ENCODE results near the gene UST.
"Not testable (repeated sequence)": the region's sequence is repeated elsewhere in the genome, so short reads cannot be mapped to it uniquely, and the experiment has no call there.

The UST gene

DNA sequence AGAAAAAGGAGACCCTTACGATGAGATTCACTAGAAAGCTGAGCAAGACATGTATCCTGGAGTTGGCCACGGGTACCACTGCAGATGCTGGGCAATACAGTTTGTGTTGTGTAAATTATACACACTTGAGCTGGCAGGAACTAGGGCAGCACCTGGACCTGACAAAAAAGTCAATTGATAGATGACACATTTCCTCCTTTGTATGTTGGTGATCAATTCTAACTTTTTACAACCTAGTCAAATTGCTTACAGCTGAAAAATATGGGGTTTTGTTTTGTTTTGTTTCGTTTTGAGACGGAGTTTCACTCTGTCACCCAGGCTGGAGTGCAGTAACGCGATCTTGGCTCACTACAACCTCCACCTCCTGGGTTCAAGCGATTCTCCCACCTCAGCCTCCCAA lies 108.9 kb downstream of the UST start:
- Histone ChIP-seq H3K9ac (ENCODE audit: low read length) (no peak overlapping the region), H2BK15ac (ENCODE audit: low read depth, poor library complexity, severe bottlenecking) (no peak overlapping the region)
- WGBS, result 98% methylated on average over 2 of the region's 7 CpGs

GRCh38 chr6:148857798-148858390 lies 111.1 kb downstream of the UST start:
- Histone ChIP-seq H3K9me3 (ENCODE audit: control insufficient read depth, low read length) (no peaks in the 10 kb centered on the region), H3K23ac (ENCODE audit: low read length in 2 of 2) (no peak overlapping the region), H3K4ac (ENCODE audit: low read depth in 1 of 2, low read length in 2 of 2) (no peak overlapping the region), H3K79me1 (replicated peaks; ENCODE audit: low read length, poor library complexity, severe bottlenecking) (peaks cover 7% of the 10 kb centered on the region), H4K8ac (ENCODE audit: low read length) (no peak overlapping the region), H3K18ac (ENCODE audit: low read depth in 1 of 2, low read length in 2 of 2) (no peak overlapping the region), H2AFZ (ENCODE audit: low read depth, low read length) (no peak overlapping the region), H2BK5ac (ENCODE audit: low read depth, low read length, poor library complexity, severe bottlenecking) (no peak overlapping the region), H2BK15ac (ENCODE audit: low read depth, poor library complexity, severe bottlenecking) (no peak overlapping the region), H3K27me3 (ENCODE audit: control insufficient read depth in 1 of 2, insufficient read depth in 1 of 2, low read length in 2 of 2) (peaks cover 0 to 9% of the 10 kb centered on the region in 2 experiments), H2BK12ac (ENCODE audit: low read length in 2 of 2) (peak overlapping the region in 1 of 2 experiments; percentile 41), H2AK5ac (ENCODE audit: low read length, severe bottlenecking) (no peak overlapping the region), H3K14ac (ENCODE audit: low read length in 2 of 2) (no peak overlapping the region), H3K9ac (ENCODE audit: low read length) (no peak overlapping the region), H3K27ac (ENCODE audit: low read length, poor library complexity, severe bottlenecking) (no peak overlapping the region), H3K36me3 (ENCODE audit: control insufficient read depth in 1 of 2, insufficient read depth in 2 of 2, low read depth in 1 of 2, low read length in 2 of 2) (no peaks in the 10 kb centered on the region), H3K4me1 (ENCODE audit: control insufficient read depth, insufficient read depth, low read depth, low read length) (peaks cover 3% of the 10 kb centered on the region), H4K91ac (ENCODE audit: low read length) (no peak overlapping the region), H3K4me3 (ENCODE audit: insufficient read depth in 1 of 2, low read depth in 1 of 2, low read length in 2 of 2) (no peak overlapping the region), H3K4me2 (ENCODE audit: low read length, poor library complexity, severe bottlenecking) (no peak overlapping the region), H2BK120ac (ENCODE audit: low read depth, low read length) (no peak overlapping the region)
- 7% methylated on average over 1 of the region's 3 CpGs for WGBS
- DNase-seq, result peak; percentile 91

More for the DNA sequence above, 108.9 kb downstream of the UST start:
- H3K14ac ChIP-seq (ENCODE audit: low read length in 2 of 2), result no peak overlapping the region
- no peak overlapping the region for H3K4me2 ChIP-seq (ENCODE audit: low read length, poor library complexity, severe bottlenecking)
- H3K27me3 ChIP-seq (ENCODE audit: control insufficient read depth in 1 of 2, insufficient read depth in 1 of 2, low read length in 2 of 2), result peaks cover 0 to 9% of the 10 kb centered on the region in 2 experiments
- H3K4ac ChIP-seq (ENCODE audit: low read depth in 1 of 2, low read length in 2 of 2), result no peak overlapping the region
- H2AFZ ChIP-seq (ENCODE audit: low read depth, low read length), result no peak overlapping the region
- H3K4me3 ChIP-seq (ENCODE audit: insufficient read depth in 1 of 2, low read depth in 1 of 2, low read length in 2 of 2), result no peak overlapping the region
- peaks cover 3% of the 10 kb centered on the region for H3K4me1 ChIP-seq (ENCODE audit: control insufficient read depth, insufficient read depth, low read depth, low read length)
- no peak overlapping the region for H2BK12ac ChIP-seq (ENCODE audit: low read length in 2 of 2)
- no peaks in the 10 kb centered on the region for H3K36me3 ChIP-seq (ENCODE audit: control insufficient read depth in 1 of 2, insufficient read depth in 2 of 2, low read depth in 1 of 2, low read length in 2 of 2)
- no peak for DNase-seq
- H3K23ac ChIP-seq (ENCODE audit: low read length in 2 of 2), result no peak overlapping the region
- peaks cover 8% of the 10 kb centered on the region for H3K79me1 ChIP-seq (replicated peaks; ENCODE audit: low read length, poor library complexity, severe bottlenecking)
- H3K18ac ChIP-seq (ENCODE audit: low read depth in 1 of 2, low read length in 2 of 2), result no peak overlapping the region
- no peak overlapping the region for H2AK5ac ChIP-seq (ENCODE audit: low read length, severe bottlenecking)
- H2BK5ac ChIP-seq (ENCODE audit: low read depth, low read length, poor library complexity, severe bottlenecking), result no peak overlapping the region
- no peaks in the 10 kb centered on the region for H3K9me3 ChIP-seq (ENCODE audit: control insufficient read depth, low read length)
- H4K91ac ChIP-seq (ENCODE audit: low read length), result no peak overlapping the region
- no peak overlapping the region for H3K27ac ChIP-seq (ENCODE audit: low read length, poor library complexity, severe bottlenecking)
- no peak overlapping the region for H2BK120ac ChIP-seq (ENCODE audit: low read depth, low read length)
- no peak overlapping the region for H4K8ac ChIP-seq (ENCODE audit: low read length)

DNA sequence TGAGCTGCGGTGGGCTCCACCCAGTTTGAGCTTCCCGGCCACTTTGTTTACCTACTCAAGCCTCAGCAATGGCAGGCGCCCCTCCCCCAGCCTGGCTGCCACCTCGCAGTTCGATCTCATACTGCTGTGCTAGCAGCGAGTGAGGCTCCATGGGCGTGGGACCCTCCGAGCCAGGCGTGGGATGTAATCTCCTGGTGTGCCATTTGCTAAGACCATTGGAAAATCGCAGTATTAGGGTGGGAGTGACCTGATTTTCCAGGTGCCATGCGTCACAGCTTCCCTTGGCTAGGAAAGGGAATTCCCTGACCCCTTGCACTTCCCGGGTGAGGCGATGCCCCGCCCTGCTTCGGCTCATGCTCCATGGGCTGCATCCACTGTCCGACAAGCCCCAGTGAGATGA lies 117.3 kb downstream of the UST start:
- H3K23ac ChIP-seq (ENCODE audit: low read length in 2 of 2); H3K79me1 ChIP-seq (replicated peaks; ENCODE audit: low read length, poor library complexity, severe bottlenecking); H3K36me3 ChIP-seq (ENCODE audit: control insufficient read depth in 1 of 2, insufficient read depth in 2 of 2, low read depth in 1 of 2, low read length in 2 of 2); H3K4me1 ChIP-seq (ENCODE audit: control insufficient read depth, insufficient read depth, low read depth, low read length); H4K91ac ChIP-seq (ENCODE audit: low read length); H2BK5ac ChIP-seq (ENCODE audit: low read depth, low read length, poor library complexity, severe bottlenecking); H3K9me3 ChIP-seq (ENCODE audit: control insufficient read depth, low read length); H3K14ac ChIP-seq (ENCODE audit: low read length in 2 of 2); H2BK120ac ChIP-seq (ENCODE audit: low read depth, low read length); H2AK5ac ChIP-seq (ENCODE audit: low read length, severe bottlenecking); H3K4ac ChIP-seq (ENCODE audit: low read depth in 1 of 2, low read length in 2 of 2); H4K8ac ChIP-seq (ENCODE audit: low read length); H2BK15ac ChIP-seq (ENCODE audit: low read depth, poor library complexity, severe bottlenecking); H3K27me3 ChIP-seq (ENCODE audit: control insufficient read depth in 1 of 2, insufficient read depth in 1 of 2, low read length in 2 of 2); H2AFZ ChIP-seq (ENCODE audit: low read depth, low read length); H3K4me3 ChIP-seq (ENCODE audit: insufficient read depth in 1 of 2, low read depth in 1 of 2, low read length in 2 of 2); H3K9ac ChIP-seq (ENCODE audit: low read length); H3K4me2 ChIP-seq (ENCODE audit: low read length, poor library complexity, severe bottlenecking); H3K18ac ChIP-seq (ENCODE audit: low read depth in 1 of 2, low read length in 2 of 2); H3K27ac ChIP-seq (ENCODE audit: low read length, poor library complexity, severe bottlenecking); DNase-seq: not testable (repeated sequence)
- 77% methylated on average over 15 of the region's 16 CpGs for WGBS
- peak overlapping the region in 1 of 2 experiments; percentile 13 for H2BK12ac ChIP-seq (ENCODE audit: low read length in 2 of 2)

GRCh38 chr6:148864941-148865340 lies 118.1 kb downstream of the UST start:
- Histone ChIP-seq H3K4ac (ENCODE audit: low read depth in 1 of 2, low read length in 2 of 2) (no peak overlapping the region), H3K9me3 (ENCODE audit: control insufficient read depth, low read length) (no peaks in the 10 kb centered on the region), H3K27me3 (ENCODE audit: control insufficient read depth in 1 of 2, insufficient read depth in 1 of 2, low read length in 2 of 2) (no peaks in the 10 kb centered on the region), H2AFZ (ENCODE audit: low read depth, low read length) (no peak overlapping the region), H3K4me3 (ENCODE audit: insufficient read depth in 1 of 2, low read depth in 1 of 2, low read length in 2 of 2) (no peak overlapping the region), H3K9ac (ENCODE audit: low read length) (no peak overlapping the region), H2AK5ac (ENCODE audit: low read length, severe bottlenecking) (no peak overlapping the region), H4K91ac (ENCODE audit: low read length) (no peak overlapping the region), H3K14ac (ENCODE audit: low read length in 2 of 2) (no peak overlapping the region), H3K79me1 (replicated peaks; ENCODE audit: low read length, poor library complexity, severe bottlenecking) (peaks cover 1% of the 10 kb centered on the region), H2BK120ac (ENCODE audit: low read depth, low read length) (no peak overlapping the region), H4K8ac (ENCODE audit: low read length) (no peak overlapping the region), H3K27ac (ENCODE audit: low read length, poor library complexity, severe bottlenecking) (no peak overlapping the region), H2BK15ac (ENCODE audit: low read depth, poor library complexity, severe bottlenecking) (no peak overlapping the region), H2BK12ac (ENCODE audit: low read length in 2 of 2) (no peak overlapping the region), H3K4me1 (ENCODE audit: control insufficient read depth, insufficient read depth, low read depth, low read length) (peaks cover under 1% of the 10 kb centered on the region), H3K18ac (ENCODE audit: low read depth in 1 of 2, low read length in 2 of 2) (no peak overlapping the region), H3K36me3 (ENCODE audit: control insufficient read depth in 1 of 2, insufficient read depth in 2 of 2, low read depth in 1 of 2, low read length in 2 of 2) (no peaks in the 10 kb centered on the region), H2BK5ac (ENCODE audit: low read depth, low read length, poor library complexity, severe bottlenecking) (no peak overlapping the region), H3K23ac (ENCODE audit: low read length in 2 of 2) (no peak overlapping the region), H3K4me2 (ENCODE audit: low read length, poor library complexity, severe bottlenecking) (no peak overlapping the region)
- 97% methylated on average over 5 of the region's 5 CpGs for WGBS
- DNase-seq, result no peak

Measured in mesenchymal stem cell (in vitro differentiated cells and primary cell).